K562 (cell line): ENCODE results near the gene TMEM222. TPM values are rescaled to one million over a fixed set of nuclear protein-coding genes. Genes with fewer than 3 reads are reported as not detected.
A peak's percentile ranks its signal among the peaks of the same experiment; 100 is the strongest.

Source experiments
- ATAC-seq: fragments of 200-7000 bp; cut with Tn5 transposase; 3 replicates; pipeline ENCODE4 v1.9.1; 2020; ENCODE audit warnings: moderate library complexity
- BruUV-seq: library from RNA; stranded (reverse); fragments of 400-500 nt; replicated peaks from 2 replicates; lab custom pipeline; 2021; lab: Mats Ljungman, UMichigan
- CTCF ChIA-PET: fragments of 300-600 bp; formaldehyde crosslinking; extraction: SDS; loops from one replicate; lab custom pipeline; 2021; ENCODE audit warnings: low intra/inter-chr PET ratio; lab: Yijun Ruan, JAX
- POLR2A ChIA-PET: fragments of 300-600, 350-650 bp; sonication (Branson Sonifier 250); formaldehyde crosslinking; extraction: SDS; loops from one replicate; lab custom pipeline; 2021; ENCODE audit warnings: antibody characterized with exemption, inconsistent platforms; lab: Yijun Ruan, JAX
- DNase-seq, 4 experiments: peaks; one replicate each; pipeline versions ENCODE4 v3.0.0 to v3.0.0-alpha.2; 2011 to 2018; ENCODE audit warnings: low spot score in 3 of 4, mixed read lengths in 3 of 4; ENCODE audit errors: extremely low read depth in 1 of 4
- FAIRE-seq: peaks from 2 replicates; lab custom pipeline; 2011; peaks lifted over from hg19 to GRCh38; lab: Jason Lieb, UNC
- H2AFZ ChIP-seq: 2 replicates; pipeline ENCODE4 v1.6.0; 2011; ENCODE audit warnings: low read depth, low read length, control low read depth, inconsistent platforms
- H3K27ac ChIP-seq: fragments of 200-600 bp; 3 replicates; pipeline ENCODE4 v1.8.0; 2011; ENCODE audit warnings: low read depth, mild to moderate bottlenecking, control low read depth, inconsistent platforms, low read length, moderate library complexity, mixed read lengths; ENCODE audit errors: extremely low read depth
- H3K27me3 ChIP-seq, 2 experiments: fragments of 300-600 bp in 1 of 2; 2 replicates in 1 of 2; 3 replicates in 1 of 2; pipeline versions ENCODE4 v1.6.0 to v1.8.0; 2011; ENCODE audit warnings: inconsistent platforms in 2 of 2, low read length in 2 of 2, mild to moderate bottlenecking in 1 of 2, mixed read lengths in 1 of 2, moderate library complexity in 1 of 2; ENCODE audit not compliant: control insufficient read depth in 2 of 2, insufficient read depth in 2 of 2
- H3K36me3 ChIP-seq: fragments of 300-600 bp; 3 replicates; pipeline ENCODE4 v1.8.0; 2011; ENCODE audit warnings: mild to moderate bottlenecking, low read length, inconsistent platforms; ENCODE audit not compliant: control insufficient read depth, insufficient read depth
- H3K4me1 ChIP-seq, 2 experiments: fragments of 200-600 bp in 1 of 2; replicated peaks in 1 of 2; 2 replicates in 1 of 2; 3 replicates in 1 of 2; pipeline versions ENCODE4 v1.5.1 to v1.8.0; 2011; ENCODE audit warnings: inconsistent platforms in 2 of 2, low read length in 2 of 2, mild to moderate bottlenecking in 1 of 2, mixed read lengths in 1 of 2, moderate library complexity in 1 of 2; ENCODE audit not compliant: control insufficient read depth in 2 of 2, insufficient read depth in 2 of 2
- H3K4me2 ChIP-seq: 2 replicates; pipeline ENCODE4 v1.6.1; 2011; ENCODE audit warnings: low read length, control low read depth, inconsistent platforms, mixed read lengths; ENCODE audit not compliant: insufficient read depth
- H3K4me3 ChIP-seq: fragments of 200-600 bp; sonication (generic), shearing (Covaris generic); 2 replicates; pipeline ENCODE4 v1.5.1; 2016; ENCODE audit warnings: control low read depth, inconsistent platforms
- H3K79me2 ChIP-seq: fragments of 200-600 bp; 3 replicates; pipeline ENCODE4 v1.8.0; 2011; ENCODE audit warnings: low read length, inconsistent platforms; ENCODE audit not compliant: control insufficient read depth, insufficient read depth
- H3K9ac ChIP-seq, 2 experiments: 2 replicates each; pipeline versions ENCODE4 v1.6.0 to v1.6.1; 2011; ENCODE audit warnings: low read depth in 2 of 2, low read length in 2 of 2, control low read depth in 1 of 2, inconsistent platforms in 1 of 2, mild to moderate bottlenecking in 1 of 2, mixed read lengths in 1 of 2; ENCODE audit not compliant: insufficient read depth in 1 of 2
- H3K9me1 ChIP-seq: one replicate; pipeline ENCODE4 v1.6.0; 2011; ENCODE audit warnings: inconsistent platforms, mild to moderate bottlenecking, low read length, moderate library complexity; ENCODE audit not compliant: control insufficient read depth, insufficient read depth
- H3K9me3 ChIP-seq: replicated peaks from 2 replicates; pipeline ENCODE4 v1.5.1; 2011; ENCODE audit warnings: low read depth, low read length, inconsistent platforms; ENCODE audit not compliant: control insufficient read depth, insufficient read depth
- H4K20me1 ChIP-seq: replicated peaks from 2 replicates; pipeline ENCODE4 v1.6.1; 2011; ENCODE audit warnings: low read length, inconsistent platforms, mixed read lengths; ENCODE audit not compliant: control insufficient read depth, insufficient read depth
- CBFA2T3 ChIP-seq: fragments of 450-650 bp; IDR thresholded peaks from 2 replicates; pipeline ENCODE4 v1.6.1; 2017
- ETV1 ChIP-seq: fragments of 450-650 bp; conservative IDR thresholded peaks from 2 replicates; pipeline ENCODE4 v1.6.1; 2016; ENCODE audit warnings: missing genetic modification characterization, control low read depth, low read depth, missing compliant biosample characterization
- HEY1 ChIP-seq: fragments of 250-450 bp; sonication (Bioruptor Pico); IDR thresholded peaks from 2 replicates; pipeline ENCODE4 v1.5.0; 2020; ENCODE audit warnings: mild to moderate bottlenecking, moderate library complexity, borderline replicate concordance
- IFI16 ChIP-seq: fragments of 250-450 bp; sonication (Bioruptor Pico); IDR thresholded peaks from 2 replicates; pipeline ENCODE4 v2.1.2; 2022; ENCODE audit warnings: mild to moderate bottlenecking, inconsistent platforms
- NBN ChIP-seq: fragments of 450-650 bp; IDR thresholded peaks from 2 replicates; pipeline ENCODE4 v1.6.1; 2016; ENCODE audit warnings: low read depth, mild to moderate bottlenecking
- NRF1 ChIP-seq, 2 experiments: fragments of 450-650 bp; IDR thresholded peaks in 1 of 2; conservative IDR thresholded peaks in 1 of 2; 2 replicates each; pipeline ENCODE4 v1.6.1; 2014; ENCODE audit warnings: mild to moderate bottlenecking in 2 of 2
- RAD21 ChIP-seq, 2 experiments: fragments of 250-450 bp in 1 of 2; fragments of 450-650 bp in 1 of 2; sonication (Bioruptor Pico) in 1 of 2; formaldehyde crosslinking in 1 of 2; IDR thresholded peaks in 1 of 2; conservative IDR thresholded peaks in 1 of 2; 2 replicates each; pipeline versions ENCODE4 v1.4.0 to v1.8.0; 2020 to 2022; ENCODE audit warnings: mild to moderate bottlenecking in 2 of 2, moderate library complexity in 1 of 2
- ZNF24 ChIP-seq: fragments of 450-650 bp; IDR thresholded peaks from 2 replicates; pipeline ENCODE4 v1.6.1; 2016
- ZSCAN29 ChIP-seq: fragments of 450-650 bp; IDR thresholded peaks from 2 replicates; pipeline ENCODE4 v1.6.1; 2017
- WGBS: fragments of 100-300 bp; shearing (Covaris generic); methylation state at CpG from one replicate; pipeline ENCODE4 v1.1.6; 2016; ENCODE audit warnings: low coverage, mixed read lengths; ENCODE audit not compliant: insufficient coverage; ENCODE audit errors: missing lambda C conversion rate; 5-methylcytosine and 5-hydroxymethylcytosine counted together
- in situ Hi-C: fragments of 300-500 bp; cut with MboI; formaldehyde crosslinking; loops from 4 replicates; pipeline ENCODE4 v1.15.0; 2018; ENCODE audit warnings: inconsistent platforms, mixed read lengths
- intact Hi-C: fragments of 100-400 bp; cut with micrococcal nuclease; formaldehyde crosslinking; loops from 2 replicates; pipeline ENCODE4 v1.14.2; 2022
- polyA plus RNA-seq, 8 experiments: library from polyadenylated mRNA; depleted of rRNA in 4 of 8; stranded (reverse) in 5 of 8; unstranded in 3 of 8; fragments of >200 nt; fragmentation: Nextera tagmentation in 2 of 8; fragmentation: Illumina TruSeq in 1 of 8; extraction: Ambion mirVana in 2 of 8; extraction: Trizol in 1 of 8; gene quantifications; 2 replicates each; pipeline versions ENCODE4 v1.2.1 to v1.2.3, GENCODE V29; 2011 to 2014; ENCODE audit warnings: inconsistent platforms in 1 of 8, missing spikeins in 1 of 8
- total RNA-seq, 7 experiments: library from RNA; depleted of rRNA in 6 of 7; stranded (reverse); fragments of >200 nt in 6 of 7; fragmentation: Illumina TruSeq in 2 of 7; extraction: Trizol in 2 of 7; gene quantifications; 2 replicates each; pipeline versions ENCODE4 v1.2.1 to v1.2.3, GENCODE V29; 2011 to 2021; ENCODE audit warnings: low replicate concordance in 1 of 7
- TF ChIP-seq, protein P1 (sequence below): fragments of 250-450 bp; sonication (Bioruptor Pico); IDR thresholded peaks from 2 replicates; pipeline ENCODE4 v1.5.1; 2021; ENCODE audit warnings: mild to moderate bottlenecking
- TF ChIP-seq, protein P2 (sequence below): sonication (generic); formaldehyde crosslinking; IDR thresholded peaks from 2 replicates; pipeline ENCODE4 v1.8.1; 2023; ENCODE audit warnings: mild to moderate bottlenecking, missing genetic modification reagents

The TMEM222 gene
- total and polyA plus RNA-seq, 9 of the 15 experiments (the other 6 are each of a cell fraction or from before 2014, with no cell fraction given), result 6.9 to 48.0 (median 32.8) TPM

DNA sequence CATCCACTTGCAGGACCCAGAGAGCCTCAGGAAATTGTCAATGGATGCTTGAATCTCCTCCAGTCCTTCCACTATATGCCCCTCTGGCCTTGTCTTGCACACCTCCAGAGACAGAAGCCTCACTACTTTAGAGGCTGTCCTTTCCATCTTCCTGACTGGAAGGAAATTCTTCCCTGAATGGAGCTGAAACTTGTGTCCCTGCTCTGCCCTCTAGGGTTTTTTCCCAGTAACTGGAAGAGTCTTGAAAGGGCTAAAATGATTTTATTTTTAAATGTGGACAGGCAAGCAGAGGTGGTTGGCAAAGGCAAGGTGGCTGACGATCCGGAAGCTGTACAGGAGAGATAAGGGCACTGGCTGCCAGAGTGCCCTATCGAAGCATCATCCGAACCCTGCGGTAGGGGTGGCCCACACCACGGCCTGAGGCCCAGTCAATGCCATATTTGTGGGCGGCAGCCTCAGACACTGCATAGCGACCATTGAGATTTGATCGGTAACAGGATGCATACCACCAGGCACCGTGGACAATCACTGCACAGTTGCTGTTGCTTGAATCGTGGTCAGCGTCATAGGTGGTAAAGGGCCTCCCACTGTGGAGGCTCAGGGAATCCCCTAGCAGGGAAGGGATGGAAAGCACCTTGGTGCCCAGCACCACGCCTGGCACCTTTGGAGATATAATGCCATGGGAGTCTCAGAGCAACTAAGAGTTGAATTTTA, 47.1 kb downstream of the TMEM222 start (continued):
- TF ChIP-seq ETV1 (tag) (0 out of 2 replicates have a peak, but pooled peaks have one; percentile 12), ZNF24 (peak; percentile 71), CBFA2T3 (peak; percentile 36)
- TF ChIP-seq, protein P1, sequence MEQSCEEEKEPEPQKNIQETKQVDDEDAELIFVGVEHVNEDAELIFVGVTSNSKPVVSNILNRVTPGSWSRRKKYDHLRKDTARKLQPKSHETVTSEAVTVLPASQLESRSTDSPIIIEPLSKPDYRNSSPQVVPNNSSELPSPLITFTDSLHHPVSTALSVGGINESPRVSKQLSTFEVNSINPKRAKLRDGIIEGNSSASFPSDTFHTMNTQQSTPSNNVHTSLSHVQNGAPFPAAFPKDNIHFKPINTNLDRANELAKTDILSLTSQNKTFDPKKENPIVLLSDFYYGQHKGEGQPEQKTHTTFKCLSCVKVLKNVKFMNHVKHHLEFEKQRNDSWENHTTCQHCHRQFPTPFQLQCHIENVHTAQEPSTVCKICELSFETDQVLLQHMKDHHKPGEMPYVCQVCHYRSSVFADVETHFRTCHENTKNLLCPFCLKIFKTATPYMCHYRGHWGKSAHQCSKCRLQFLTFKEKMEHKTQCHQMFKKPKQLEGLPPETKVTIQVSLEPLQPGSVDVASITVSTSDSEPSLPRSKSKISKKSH, result no peak

DNA sequence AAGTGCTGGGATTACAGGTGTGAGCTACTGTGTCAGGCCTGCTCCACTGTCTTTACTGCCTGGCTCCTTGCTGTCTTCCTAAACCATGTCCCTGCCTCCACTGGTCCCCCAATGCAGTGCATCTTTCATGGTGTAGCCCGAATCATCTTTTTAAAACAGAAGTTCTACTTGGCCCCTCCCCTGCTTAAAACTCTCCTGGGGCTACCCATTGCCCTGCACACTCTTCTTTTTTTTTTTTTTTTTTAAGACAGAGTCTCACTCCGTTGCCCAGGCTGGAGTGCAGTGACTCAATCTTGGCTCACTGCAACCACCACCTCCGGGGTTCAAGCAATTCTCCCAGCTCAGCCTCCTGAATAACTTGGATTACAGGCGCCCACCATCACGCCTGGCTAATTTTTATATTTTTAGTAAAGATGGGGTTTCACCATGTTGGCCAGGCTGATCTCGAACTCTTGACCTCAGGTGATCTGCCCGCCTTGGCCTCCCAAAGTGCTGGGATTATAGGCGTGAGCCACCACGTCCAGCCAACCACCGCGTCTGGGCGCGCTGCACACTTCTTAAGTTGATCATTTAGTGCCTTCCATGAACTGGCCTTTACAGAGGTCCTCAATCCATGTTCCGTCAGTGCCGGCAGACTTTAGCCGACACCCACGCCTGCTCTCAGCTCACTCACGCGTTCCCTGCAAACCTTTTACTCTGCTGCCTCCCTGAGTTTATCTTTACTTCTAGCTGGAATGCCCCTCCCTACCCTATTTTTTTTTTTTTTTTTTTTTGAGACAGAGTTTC, 50.3 kb downstream of the TMEM222 start:
- peak overlapping the region in 1 of 2 experiments; percentile 86; a peak in 2 of 4 replicates for H3K9ac ChIP-seq
- H2AFZ ChIP-seq, result peak overlapping the region; percentile 77
- H3K9me3 ChIP-seq, result no peaks in the 10 kb centered on the region
- no TSS peak for BruUV-seq
- no peak overlapping the region for H3K27ac ChIP-seq
- peak overlapping the region; percentile 17; the same call in 1 of the 2 replicates for H3K4me2 ChIP-seq
- H3K79me2 ChIP-seq, result no peaks in the 10 kb centered on the region
- CTCF ChIA-PET, result interaction anchor here (0.6 to 1.5 kb wide), 4 partner anchors 39 to 112 kb away, joined by 3 to 7 read pairs (median 4); no protein-coding TSS in a partner anchor
- intact Hi-C loops, result loop anchor here (1.0 to 5.0 kb wide), 2 partner anchors 40 to 70 kb away; no protein-coding TSS in a partner anchor
- no peaks in the 10 kb centered on the region for H4K20me1 ChIP-seq
- in situ Hi-C loops, result no loop called here
- peak; percentile 55 to 82 (median 68) for DNase-seq
- peak; percentile 88 for ATAC-seq
- H3K9me1 ChIP-seq, result no peaks in the 10 kb centered on the region
- peak; percentile 81 for FAIRE-seq
- no peaks in the 10 kb centered on the region for H3K27me3 ChIP-seq
- peaks cover 9 to 21% of the 10 kb centered on the region in 2 experiments; a peak in 4 of 5 replicates for H3K4me1 ChIP-seq
- no peaks in the 10 kb centered on the region for H3K36me3 ChIP-seq
- WGBS, result 37% methylated on average over 19 of the region's 19 CpGs
- H3K4me3 ChIP-seq, result no peak overlapping the region
- POLR2A ChIA-PET, result interaction anchor here (0.6 to 0.8 kb wide), 2 partner anchors 11 to 332 kb away, joined by 3 to 4 read pairs; partner anchors contain the start of gene CD164L2
- peak in 1 of 2 experiments; percentile 50; a peak in 3 of 4 replicates for TF ChIP-seq NRF1 (conservative IDR thresholded peaks at IDR 0.05 in 1 of 2, IDR thresholded peaks at IDR 0.05 in 1 of 2)
- 0 out of 2 replicates have a peak, but pooled peaks have one; percentile 23 for TF ChIP-seq NBN
- no peak for TF ChIP-seq ZSCAN29
- no peak for TF ChIP-seq HEY1 (CRISPR knock-in tag)
- TF ChIP-seq RAD21 (CRISPR knock-in tag; conservative IDR thresholded peaks at IDR 0.05 in 1 of 2, IDR thresholded peaks at IDR 0.05 in 1 of 2), result peak; percentile 38 to 46
- TF ChIP-seq, protein P2, sequence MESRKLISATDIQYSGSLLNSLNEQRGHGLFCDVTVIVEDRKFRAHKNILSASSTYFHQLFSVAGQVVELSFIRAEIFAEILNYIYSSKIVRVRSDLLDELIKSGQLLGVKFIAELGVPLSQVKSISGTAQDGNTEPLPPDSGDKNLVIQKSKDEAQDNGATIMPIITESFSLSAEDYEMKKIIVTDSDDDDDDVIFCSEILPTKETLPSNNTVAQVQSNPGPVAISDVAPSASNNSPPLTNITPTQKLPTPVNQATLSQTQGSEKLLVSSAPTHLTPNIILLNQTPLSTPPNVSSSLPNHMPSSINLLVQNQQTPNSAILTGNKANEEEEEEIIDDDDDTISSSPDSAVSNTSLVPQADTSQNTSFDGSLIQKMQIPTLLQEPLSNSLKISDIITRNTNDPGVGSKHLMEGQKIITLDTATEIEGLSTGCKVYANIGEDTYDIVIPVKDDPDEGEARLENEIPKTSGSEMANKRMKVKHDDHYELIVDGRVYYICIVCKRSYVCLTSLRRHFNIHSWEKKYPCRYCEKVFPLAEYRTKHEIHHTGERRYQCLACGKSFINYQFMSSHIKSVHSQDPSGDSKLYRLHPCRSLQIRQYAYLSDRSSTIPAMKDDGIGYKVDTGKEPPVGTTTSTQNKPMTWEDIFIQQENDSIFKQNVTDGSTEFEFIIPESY (CRISPR knock-in tag), result 0 out of 2 replicates have a peak, but pooled peaks have one; percentile 53
- TF ChIP-seq IFI16 (CRISPR knock-in tag), result no peak
